IPS DF 19.7 (cell line): ENCODE measurements around the gene DELE1.
"Not testable (repeated sequence)": the region's sequence is repeated elsewhere in the genome, so short reads cannot be mapped to it uniquely, and the experiment has no call there.

ENCODE experiments used
- DNase-seq: peaks from one replicate; pipeline ENCODE4 v3.0.0-alpha.2; 2013; ENCODE audit warnings: low read depth, low spot score

Gene DELE1

GRCh38 chr5:141922827-141923447 is 734 bp upstream of the DELE1 start:
- not testable (repeated sequence) for DNase-seq

- no peak for DNase-seq
Observed at GRCh38 chr5:141926434-141926833, 2.8 kb downstream of the DELE1 start.

GRCh38 chr5:141928051-141928450 is 4.4 kb downstream of the DELE1 start:
- no peak for DNase-seq

- DNase-seq = no peak
Observed at GRCh38 chr5:141929398-141930058, 5.9 kb downstream of the DELE1 start.

GRCh38 chr5:141931694-141932093 is 8.0 kb downstream of the DELE1 start:
- DNase-seq = no peak

- DNase-seq = no peak
Observed at GRCh38 chr5:141933151-141933550, 9.5 kb downstream of the DELE1 start.

- DNase-seq = no peak
Observed at GRCh38 chr5:141934099-141934844, 10.6 kb downstream of the DELE1 start.

- no peak for DNase-seq
Observed at GRCh38 chr5:141935538-141935937, 11.9 kb downstream of the DELE1 start.

- DNase-seq = no peak
Observed at GRCh38 chr5:141940695-141941271, 17.1 kb downstream of the DELE1 start.

- no peak for DNase-seq
Observed at GRCh38 chr5:141941307-141941706, 17.6 kb downstream of the DELE1 start.

GRCh38 chr5:141941779-141942178 is 18.1 kb downstream of the DELE1 start:
- DNase-seq = no peak

GRCh38 chr5:141942185-141942857 is 18.6 kb downstream of the DELE1 start:
- DNase-seq = no peak

GRCh38 chr5:141944076-141944475 is 20.4 kb downstream of the DELE1 start:
- no peak for DNase-seq

- no peak for DNase-seq
Observed at GRCh38 chr5:141945511-141946051, 21.9 kb downstream of the DELE1 start.

GRCh38 chr5:141947316-141947715 is 23.6 kb downstream of the DELE1 start:
- DNase-seq = no peak

- DNase-seq = no peak
Observed at GRCh38 chr5:141948812-141949211, 25.1 kb downstream of the DELE1 start.

GRCh38 chr5:141949511-141949910 is 25.8 kb downstream of the DELE1 start:
- no peak for DNase-seq

- no peak for DNase-seq
Observed at GRCh38 chr5:141950207-141951005, 26.7 kb downstream of the DELE1 start.

- DNase-seq = no peak
Observed at GRCh38 chr5:141951332-141951781, 27.7 kb downstream of the DELE1 start.

- DNase-seq = no peak
Observed at GRCh38 chr5:141952020-141952419, 28.3 kb downstream of the DELE1 start.

- DNase-seq = no peak
Observed at GRCh38 chr5:141954194-141954593, 30.5 kb downstream of the DELE1 start.
